C4-2B (cell line): ENCODE measurements around the gene L3HYPDH.
A peak's percentile ranks its signal among the peaks of the same experiment; 100 is the strongest.

Experiments
- H3K27ac ChIP-seq: fragments of 450-650 bp; 2 replicates; pipeline ENCODE4 v1.5.1; 2017
- CTCF ChIP-seq: fragments of 450-650 bp; conservative IDR thresholded peaks from 2 replicates; pipeline ENCODE4 v1.5.1; 2017; ENCODE audit warnings: mild to moderate bottlenecking
- ZFX ChIP-seq: fragments of 450-650 bp; IDR thresholded peaks from 2 replicates; pipeline ENCODE4 v1.6.1; 2017

L3HYPDH gene

GRCh38 chr14:59490756-59491155 lies 6.5 kb upstream of the L3HYPDH start:
- TF ChIP-seq ZFX (no peak), CTCF (no peak)

DNA sequence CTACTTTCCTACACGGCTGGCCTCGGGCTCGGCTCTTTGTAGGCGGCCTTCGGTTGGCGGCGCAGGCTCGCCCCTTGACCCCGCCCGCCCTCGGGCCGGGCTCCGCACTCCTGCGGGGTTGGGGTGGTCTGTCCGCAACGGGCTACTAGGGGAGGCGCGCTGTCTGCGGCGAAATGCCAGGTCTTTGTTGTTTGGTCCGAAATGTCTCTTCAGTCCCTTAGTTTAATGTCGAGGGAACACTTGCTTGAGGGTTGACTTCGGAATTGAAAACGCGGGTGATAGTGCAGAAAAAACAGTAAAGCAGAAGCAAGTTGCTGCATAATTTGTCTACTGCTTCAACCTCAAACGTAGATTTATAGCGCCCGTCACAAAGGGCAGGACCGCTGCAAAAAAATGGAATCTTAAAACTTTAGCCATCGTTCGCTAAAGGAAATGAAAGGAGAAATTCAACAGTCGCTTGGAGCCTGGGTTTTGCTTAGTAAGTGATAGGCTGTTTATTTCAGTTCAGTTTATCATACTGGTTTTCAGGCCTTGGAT lies 499 bp upstream of the L3HYPDH start:
- TF ChIP-seq CTCF (no peak), ZFX (no peak)
- peak overlapping the region; percentile 96 for H3K27ac ChIP-seq

More at GRCh38 chr14:59490756-59491155, 6.5 kb upstream of the L3HYPDH start:
- H3K27ac ChIP-seq = no peak overlapping the region

GRCh38 chr14:59483363-59483762 lies 845 bp downstream of the L3HYPDH start:
- peak overlapping the region; percentile 96 for H3K27ac ChIP-seq
- TF ChIP-seq ZFX (no peak), CTCF (no peak)

GRCh38 chr14:59482541-59483331 lies 1.5 kb downstream of the L3HYPDH start:
- TF ChIP-seq ZFX (no peak), CTCF (no peak)
- H3K27ac ChIP-seq = peak overlapping the region; percentile 96

- TF ChIP-seq CTCF (no peak), ZFX (no peak)
- H3K27ac ChIP-seq = peak overlapping the region; percentile 12; the same call in 1 of the 2 replicates
These were observed 2.2 kb downstream of the L3HYPDH start for GRCh38 chr14:59481871-59482540.

- TF ChIP-seq ZFX (no peak), CTCF (no peak)
- no peak overlapping the region for H3K27ac ChIP-seq
These were observed 2.8 kb downstream of the L3HYPDH start for GRCh38 chr14:59481407-59481806.

DNA sequence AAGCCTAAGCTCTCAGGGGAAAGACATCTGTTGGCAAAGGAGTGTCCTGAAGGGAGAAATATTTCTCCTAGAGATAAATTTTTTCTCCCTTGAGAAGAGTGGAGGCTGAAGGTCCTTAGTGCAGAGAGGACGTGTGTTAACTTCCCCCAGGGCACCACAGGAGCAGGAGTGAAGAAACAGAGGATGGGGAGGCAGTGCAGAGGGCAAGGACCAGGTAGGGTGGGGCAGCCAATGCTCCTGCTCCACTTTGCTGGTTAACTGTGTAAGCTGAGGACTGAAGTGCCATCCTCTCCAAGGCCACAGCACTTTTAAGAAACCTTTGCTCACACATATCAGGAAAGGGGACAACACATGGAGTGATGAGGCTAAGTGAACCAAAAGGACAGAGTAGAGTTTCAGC lies 4.0 kb downstream of the L3HYPDH start:
- TF ChIP-seq CTCF (no peak), ZFX (no peak)
- H3K27ac ChIP-seq = no peak overlapping the region
